BJ (cell line): ENCODE measurements around the gene SLCO3A1. TPM values are rescaled to one million over a fixed set of nuclear protein-coding genes. Genes with fewer than 3 reads are reported as not detected.

Source experiments
- CTCF ChIA-PET: fragments of 350-600 bp; formaldehyde crosslinking; extraction: SDS; loops from one replicate; lab custom pipeline; 2021; ENCODE audit warnings: antibody characterized with exemption, inconsistent platforms; lab: Yijun Ruan, JAX
- POLR2A ChIA-PET: fragments of 300-600 bp; sonication (Branson Sonifier 250); formaldehyde crosslinking; extraction: SDS; loops from one replicate; lab custom pipeline; 2021; ENCODE audit warnings: antibody characterized with exemption; lab: Charles Lee
- DNase-seq: peaks from one replicate; pipeline ENCODE4 v3.0.0-alpha.2; 2011; ENCODE audit warnings: low read depth
- H3K27me3 ChIP-seq: 2 replicates; pipeline ENCODE4 v1.6.0; 2011; ENCODE audit warnings: low read length; ENCODE audit not compliant: control insufficient read depth, insufficient read depth
- H3K36me3 ChIP-seq: 2 replicates; pipeline ENCODE4 v1.5.1; 2011; ENCODE audit warnings: low read length; ENCODE audit not compliant: control insufficient read depth, insufficient read depth
- H3K4me3 ChIP-seq: 2 replicates; pipeline ENCODE4 v1.5.1; 2011; ENCODE audit warnings: low read depth, mild to moderate bottlenecking, control low read depth, low read length
- polyA plus RNA-seq: library from polyadenylated mRNA; depleted of rRNA; stranded (reverse); fragments of >200 nt; gene quantifications from 2 replicates; pipeline ENCODE4 v1.2.3, GENCODE V29; 2011
- TF ChIP-seq, protein P1 (sequence below): IDR thresholded peaks from 2 replicates; pipeline ENCODE4 v1.5.1; 2011; ENCODE audit warnings: low read depth, mild to moderate bottlenecking, control low read depth, inconsistent platforms, low read length, moderate library complexity; ENCODE audit not compliant: insufficient read depth

The SLCO3A1 gene
- polyA plus RNA-seq, 1 experiment: 7.8 TPM

DNA sequence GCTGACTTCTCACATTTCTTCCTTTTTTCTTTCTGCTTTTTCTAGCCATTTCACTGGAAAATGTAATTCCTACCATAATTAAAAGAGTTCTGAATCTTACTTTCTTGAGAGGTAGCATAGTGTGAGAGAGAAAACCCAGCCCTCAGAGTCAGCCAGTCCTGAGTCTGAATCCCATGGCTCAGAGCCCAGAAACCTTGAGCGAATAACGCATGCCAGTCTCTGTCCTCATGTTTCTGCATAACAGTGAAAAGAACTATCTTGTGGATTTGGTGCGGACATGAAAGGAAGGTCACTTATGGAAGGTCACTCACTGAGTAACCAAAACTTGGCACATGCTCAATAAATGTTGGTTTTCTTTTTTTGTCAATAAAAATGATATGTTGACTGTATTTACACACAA, 29.3 kb upstream of the SLCO3A1 start:
- CTCF ChIA-PET: no interaction called here
- TF ChIP-seq, protein P1, sequence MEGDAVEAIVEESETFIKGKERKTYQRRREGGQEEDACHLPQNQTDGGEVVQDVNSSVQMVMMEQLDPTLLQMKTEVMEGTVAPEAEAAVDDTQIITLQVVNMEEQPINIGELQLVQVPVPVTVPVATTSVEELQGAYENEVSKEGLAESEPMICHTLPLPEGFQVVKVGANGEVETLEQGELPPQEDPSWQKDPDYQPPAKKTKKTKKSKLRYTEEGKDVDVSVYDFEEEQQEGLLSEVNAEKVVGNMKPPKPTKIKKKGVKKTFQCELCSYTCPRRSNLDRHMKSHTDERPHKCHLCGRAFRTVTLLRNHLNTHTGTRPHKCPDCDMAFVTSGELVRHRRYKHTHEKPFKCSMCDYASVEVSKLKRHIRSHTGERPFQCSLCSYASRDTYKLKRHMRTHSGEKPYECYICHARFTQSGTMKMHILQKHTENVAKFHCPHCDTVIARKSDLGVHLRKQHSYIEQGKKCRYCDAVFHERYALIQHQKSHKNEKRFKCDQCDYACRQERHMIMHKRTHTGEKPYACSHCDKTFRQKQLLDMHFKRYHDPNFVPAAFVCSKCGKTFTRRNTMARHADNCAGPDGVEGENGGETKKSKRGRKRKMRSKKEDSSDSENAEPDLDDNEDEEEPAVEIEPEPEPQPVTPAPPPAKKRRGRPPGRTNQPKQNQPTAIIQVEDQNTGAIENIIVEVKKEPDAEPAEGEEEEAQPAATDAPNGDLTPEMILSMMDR: no peak

DNA sequence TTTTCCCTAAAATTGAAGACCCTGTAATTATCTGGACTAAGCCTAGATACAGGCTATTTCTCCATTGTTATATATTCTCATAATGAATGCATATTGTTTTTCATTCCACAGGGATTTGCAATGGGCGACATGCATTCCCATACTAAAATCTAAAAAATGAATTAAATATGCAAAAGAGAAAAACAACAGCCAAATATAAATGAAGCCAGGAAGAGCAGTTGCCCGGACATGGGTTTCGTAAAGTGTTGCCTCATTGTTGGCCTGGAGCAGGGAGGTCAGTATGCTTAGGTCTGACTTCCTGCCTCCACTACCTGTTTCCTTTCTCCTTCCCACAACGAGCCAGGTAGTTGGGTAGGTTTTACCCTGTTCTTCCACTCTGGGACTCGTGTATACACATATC, 27.1 kb upstream of the SLCO3A1 start:
- no peaks in the 10 kb centered on the region for H3K27me3 ChIP-seq
- CTCF ChIA-PET: no interaction called here
- POLR2A ChIA-PET: no interaction called here
- H3K36me3 ChIP-seq: no peaks in the 10 kb centered on the region
- TF ChIP-seq, protein P1: no peak
- no peak overlapping the region for H3K4me3 ChIP-seq
- no peak for DNase-seq

More for the DNA sequence above, 29.3 kb upstream of the SLCO3A1 start:
- POLR2A ChIA-PET: no interaction called here
- DNase-seq: no peak
- Histone ChIP-seq H3K27me3 (no peaks in the 10 kb centered on the region), H3K4me3 (no peak overlapping the region), H3K36me3 (no peaks in the 10 kb centered on the region)

DNA sequence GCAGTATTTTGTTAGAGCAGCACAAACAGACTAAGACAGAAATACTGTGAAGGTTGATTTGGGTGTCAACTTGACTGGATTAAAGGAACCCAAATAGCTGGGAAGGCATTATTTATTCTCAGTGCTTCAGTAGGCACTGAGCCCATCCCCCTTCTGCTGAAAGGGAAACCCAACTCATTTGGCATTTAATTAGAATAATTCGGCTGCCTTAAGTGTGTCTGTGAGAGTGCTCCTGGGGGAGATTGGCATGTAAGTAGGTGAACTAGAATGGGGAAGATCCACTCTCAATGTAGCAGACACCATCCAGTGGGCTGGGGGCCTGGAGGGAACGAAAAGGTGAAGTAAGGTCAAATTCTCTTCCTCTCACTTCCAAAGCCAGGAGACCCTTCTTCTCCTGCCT, 20.5 kb upstream of the SLCO3A1 start:
- no peaks in the 10 kb centered on the region for H3K36me3 ChIP-seq
- ChIA-PET CTCF (no interaction called here), POLR2A (interaction anchor here (0.6 kb wide), 1 partner anchor 13 kb away, joined by 3 read pairs; no protein-coding TSS in a partner anchor)
- TF ChIP-seq, protein P1: no peak
- no peak for DNase-seq
- H3K27me3 ChIP-seq: no peaks in the 10 kb centered on the region
- no peak overlapping the region for H3K4me3 ChIP-seq

DNA sequence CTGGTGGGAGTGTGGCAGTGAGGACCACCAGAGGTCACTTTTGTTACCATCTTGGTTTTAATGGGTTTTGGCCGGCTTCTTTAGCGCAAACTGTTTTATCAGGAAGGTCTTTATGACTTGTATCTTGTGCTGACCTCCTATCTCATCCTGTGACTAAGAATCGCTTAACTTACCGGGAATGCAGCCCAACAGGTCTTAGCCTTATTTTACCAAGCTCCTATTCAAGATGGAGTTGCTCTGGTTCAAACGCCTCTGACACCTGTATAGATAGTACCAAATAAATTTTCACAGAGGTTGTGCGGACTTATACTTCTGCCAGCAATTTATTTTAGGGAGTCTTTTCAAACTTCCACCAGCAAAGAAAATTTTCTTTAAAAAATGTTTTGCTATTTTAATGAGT, 13.6 kb upstream of the SLCO3A1 start:
- TF ChIP-seq, protein P1: no peak
- CTCF ChIA-PET: no interaction called here
- Histone ChIP-seq H3K36me3 (no peaks in the 10 kb centered on the region), H3K4me3 (no peak overlapping the region), H3K27me3 (no peaks in the 10 kb centered on the region)
- no peak for DNase-seq
- POLR2A ChIA-PET: no interaction called here

DNA sequence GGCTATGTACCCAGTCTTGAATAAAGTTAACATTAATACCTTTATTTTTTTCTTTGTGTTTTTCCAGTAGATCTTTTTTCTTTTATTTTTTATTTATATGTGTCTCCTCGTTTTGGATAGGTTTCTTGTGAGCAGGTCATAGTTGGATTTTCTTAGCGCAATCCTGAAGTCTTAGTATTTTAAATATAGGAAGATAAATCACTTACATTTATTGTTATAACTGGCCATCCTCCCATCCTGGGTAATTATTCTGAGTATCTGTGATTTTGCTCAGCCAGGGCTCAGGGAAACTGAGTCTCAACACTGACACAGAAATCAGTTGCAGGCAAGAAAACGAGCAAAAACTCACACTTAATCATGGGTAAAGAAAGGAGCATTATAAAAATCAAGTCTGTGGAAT, 11.6 kb upstream of the SLCO3A1 start:
- TF ChIP-seq, protein P1: no peak
- ChIA-PET POLR2A (no interaction called here), CTCF (no interaction called here)

More for the DNA sequence above, 11.6 kb upstream of the SLCO3A1 start:
- no peak for DNase-seq
- Histone ChIP-seq H3K27me3 (no peaks in the 10 kb centered on the region), H3K4me3 (no peak overlapping the region), H3K36me3 (no peaks in the 10 kb centered on the region)
